ENCODE measurements around the gene SLC38A10. TPM values are rescaled to one million over a fixed set of nuclear protein-coding genes. Genes with fewer than 3 reads are reported as not detected.

The SLC38A10 gene
- total RNA-seq, 1 donor from 2014 or later: 105 TPM

DNA sequence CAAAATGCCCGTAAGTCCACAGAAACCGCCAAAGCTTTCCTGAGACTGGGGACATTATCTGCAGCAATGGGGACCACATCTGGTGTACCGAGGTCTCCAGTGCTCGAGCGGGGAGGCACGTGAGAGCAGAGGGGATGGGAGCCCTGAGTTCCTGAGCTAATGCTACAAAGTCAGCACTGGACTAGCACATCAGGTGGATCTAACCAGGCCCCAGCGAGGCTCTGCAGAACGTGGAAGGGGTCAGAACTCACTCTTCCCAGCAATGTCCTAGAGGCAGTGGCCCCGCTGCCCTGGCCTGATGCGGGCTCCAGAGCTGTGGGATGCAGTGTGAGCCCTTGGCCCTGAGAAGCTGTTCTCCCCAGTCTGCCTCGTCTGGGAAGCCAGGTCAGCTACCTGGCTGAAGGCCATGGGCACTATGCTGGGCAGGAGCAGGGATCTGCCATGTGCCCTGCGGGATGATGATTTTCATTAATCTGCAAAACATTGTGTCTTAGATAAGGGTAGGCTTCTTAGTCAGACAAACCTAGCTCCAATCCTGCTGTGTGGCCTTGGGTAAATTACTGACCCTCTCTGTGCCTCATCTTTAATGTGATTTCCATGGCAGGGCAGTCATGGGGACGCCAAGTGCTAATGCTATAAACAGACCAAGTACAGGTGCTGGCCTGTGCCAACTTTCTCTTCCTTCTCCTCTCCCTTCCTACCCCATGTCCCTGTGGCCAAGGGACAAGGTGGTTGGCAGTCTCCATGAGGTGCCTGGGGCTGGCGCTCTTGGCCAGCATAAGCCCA, 40.1 kb upstream of the SLC38A10 start:
- peaks cover 11% of the 10 kb centered on the region for H3K27me3 Mint-ChIP-seq
- no peaks in the 10 kb centered on the region for H3K4me1 Mint-ChIP-seq

DNA sequence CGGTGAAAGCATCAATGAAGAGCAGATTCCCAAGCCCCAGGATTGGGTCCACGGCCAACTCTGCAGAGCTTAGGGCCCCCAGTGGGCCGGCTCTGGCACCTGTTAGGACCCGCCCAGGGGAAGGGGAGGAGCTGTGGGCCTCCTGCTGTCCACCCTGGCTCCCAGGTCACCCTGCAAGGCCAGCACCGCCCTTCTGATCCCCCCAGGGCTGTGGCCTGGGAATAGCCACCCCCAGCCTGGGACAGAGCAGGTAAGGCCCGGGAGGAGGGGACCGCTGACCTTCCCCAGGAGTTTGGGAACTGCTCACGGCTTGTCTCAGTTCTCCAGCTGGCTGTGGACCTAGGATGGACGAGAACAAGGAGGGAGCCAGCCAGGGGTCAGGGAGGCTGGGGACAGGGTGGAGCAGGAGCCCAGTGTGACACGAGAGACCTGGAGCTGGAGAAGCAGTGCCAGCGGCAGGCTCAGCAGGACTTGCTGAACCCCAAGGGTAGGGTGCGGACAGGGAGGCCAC, 39.3 kb upstream of the SLC38A10 start:
- DNase-seq: no peak
- intact Hi-C loops (cut with micrococcal nuclease): no loop called here
- Mint-ChIP-seq H3K4me1 (no peaks in the 10 kb centered on the region), H3K36me3 (ENCODE audit: low read depth) (no peaks in the 10 kb centered on the region), H3K4me3 (no peak overlapping the region), H3K9me3 (no peaks in the 10 kb centered on the region), H3K27me3 (peaks cover 9% of the 10 kb centered on the region), H3K27ac (no peak overlapping the region)

More for the DNA sequence above, 40.1 kb upstream of the SLC38A10 start:
- Mint-ChIP-seq H3K9me3 (no peaks in the 10 kb centered on the region), H3K27ac (no peak overlapping the region), H3K4me3 (no peak overlapping the region), H3K36me3 (ENCODE audit: low read depth) (no peaks in the 10 kb centered on the region)
- intact Hi-C loops (cut with micrococcal nuclease): no loop called here
- no peak for DNase-seq

DNA sequence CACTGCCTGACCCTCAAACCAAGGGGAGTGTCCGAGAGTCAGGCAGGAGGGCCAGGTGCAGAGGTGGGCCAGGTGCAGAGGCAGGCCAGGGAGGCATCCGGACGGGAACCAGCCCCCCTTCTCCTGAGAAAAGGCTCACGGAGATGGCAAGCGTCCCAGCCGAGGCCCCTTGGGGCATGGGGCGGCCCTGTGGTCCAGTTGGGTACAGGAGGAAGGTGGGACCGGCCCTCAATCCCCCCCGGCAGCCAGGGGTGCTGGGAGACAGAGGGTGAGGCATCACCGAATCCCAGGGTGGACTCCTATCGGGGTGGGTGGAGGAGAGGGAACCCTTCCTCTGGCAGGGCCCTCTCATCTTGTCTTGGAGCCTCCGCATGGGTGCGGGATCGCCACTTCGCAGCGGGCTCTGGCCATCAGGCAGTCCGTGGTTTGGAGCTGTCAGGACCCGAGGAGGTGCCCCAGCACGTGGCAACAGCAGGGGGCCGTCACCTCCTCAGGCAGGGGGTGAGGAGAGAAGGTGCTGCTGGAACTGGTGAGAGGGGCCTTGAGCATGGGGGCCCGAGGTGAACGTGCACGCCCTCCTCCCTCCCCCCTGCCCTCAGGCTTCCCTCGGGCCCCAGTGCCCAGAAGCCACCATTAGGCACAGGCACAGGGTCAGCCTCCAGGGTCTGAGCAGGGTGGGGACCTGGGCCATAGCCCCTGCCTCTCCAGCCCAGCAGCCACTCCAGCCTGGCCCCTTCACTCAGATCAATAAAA, 38.7 kb upstream of the SLC38A10 start:
- Mint-ChIP-seq H3K27ac (no peak overlapping the region), H3K4me3 (no peak overlapping the region), H3K27me3 (peaks cover 3% of the 10 kb centered on the region), H3K9me3 (no peaks in the 10 kb centered on the region), H3K4me1 (no peaks in the 10 kb centered on the region), H3K36me3 (ENCODE audit: low read depth) (no peaks in the 10 kb centered on the region)
- no peak for DNase-seq
- intact Hi-C loops (cut with micrococcal nuclease): no loop called here

DNA sequence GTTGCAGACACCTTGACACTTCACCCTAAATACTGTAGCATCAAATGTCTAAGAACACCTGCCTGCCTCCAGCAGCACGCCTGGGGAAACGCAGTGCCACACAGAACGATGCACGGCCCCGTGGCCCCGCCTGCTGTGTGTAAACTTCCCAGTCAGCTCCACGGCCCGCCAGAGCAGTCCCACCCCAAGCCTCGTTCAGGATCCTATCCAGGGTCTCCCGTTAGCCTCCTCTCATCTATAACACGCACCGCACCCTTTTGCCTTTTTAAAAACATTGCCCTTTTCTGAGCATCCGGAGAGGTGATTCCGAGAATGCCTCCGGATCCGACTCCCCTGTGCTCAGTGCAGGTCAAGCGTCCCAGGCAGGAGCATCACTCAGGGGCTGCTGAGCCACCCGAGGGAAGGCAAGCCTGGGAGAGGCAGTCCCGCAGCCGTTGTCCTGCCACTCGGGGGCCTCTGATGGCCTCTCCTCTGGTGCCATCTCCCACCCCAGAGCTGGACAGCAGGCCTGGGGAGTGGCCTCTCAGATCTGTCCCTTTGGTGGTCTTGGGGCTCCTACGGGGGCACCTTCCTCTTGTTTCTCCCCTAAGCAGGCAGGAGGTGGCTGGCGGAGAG, 37.9 kb upstream of the SLC38A10 start:
- no peaks in the 10 kb centered on the region for H3K36me3 Mint-ChIP-seq (ENCODE audit: low read depth)
- intact Hi-C loops (cut with micrococcal nuclease): no loop called here

DNA sequence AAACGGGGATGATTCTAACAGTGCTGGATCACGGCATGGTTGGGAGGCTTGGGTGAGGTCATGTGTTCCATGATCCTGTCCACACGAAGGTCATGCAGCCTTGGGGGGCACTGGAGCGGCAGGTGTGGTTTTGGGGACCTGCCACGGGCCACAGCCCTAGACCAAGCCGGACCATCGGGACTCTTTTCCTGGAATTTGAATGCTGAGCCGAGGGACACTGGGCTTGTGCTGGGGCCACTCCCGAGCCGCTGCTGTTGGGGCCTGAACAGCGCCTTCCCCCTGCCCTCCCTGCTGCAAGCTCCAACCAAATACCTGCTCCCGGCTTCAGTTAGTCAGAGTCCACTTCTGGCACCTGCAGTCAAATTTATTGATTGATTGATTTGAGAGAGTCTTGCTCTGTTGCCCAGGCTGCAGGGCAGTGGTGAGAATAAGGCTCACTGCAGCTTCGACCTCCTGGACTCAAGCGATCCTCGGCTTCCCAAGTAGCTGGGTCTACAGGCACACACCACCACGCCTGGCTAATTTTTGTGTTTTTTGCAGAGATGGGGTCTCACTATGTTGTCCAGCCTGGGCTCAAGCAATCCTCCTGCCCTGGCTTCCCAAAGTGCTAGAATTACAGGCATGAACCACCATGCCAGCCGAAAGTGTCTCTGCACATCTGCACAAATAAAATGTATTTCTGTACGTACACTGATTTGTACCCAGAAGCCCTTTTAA, 37.2 kb upstream of the SLC38A10 start:
- intact Hi-C loops (cut with micrococcal nuclease): no loop called here
- H3K36me3 Mint-ChIP-seq (ENCODE audit: low read depth): no peaks in the 10 kb centered on the region
- DNase-seq: no peak
- no peak overlapping the region for H3K27ac Mint-ChIP-seq
- no peaks in the 10 kb centered on the region for H3K4me1 Mint-ChIP-seq
- no peaks in the 10 kb centered on the region for H3K27me3 Mint-ChIP-seq
- no peak overlapping the region for H3K4me3 Mint-ChIP-seq
- H3K9me3 Mint-ChIP-seq: no peaks in the 10 kb centered on the region

More for the DNA sequence above, 37.9 kb upstream of the SLC38A10 start:
- no peaks in the 10 kb centered on the region for H3K27me3 Mint-ChIP-seq
- no peak overlapping the region for H3K27ac Mint-ChIP-seq
- DNase-seq: no peak
- no peaks in the 10 kb centered on the region for H3K4me1 Mint-ChIP-seq
- no peaks in the 10 kb centered on the region for H3K9me3 Mint-ChIP-seq
- no peak overlapping the region for H3K4me3 Mint-ChIP-seq

DNA sequence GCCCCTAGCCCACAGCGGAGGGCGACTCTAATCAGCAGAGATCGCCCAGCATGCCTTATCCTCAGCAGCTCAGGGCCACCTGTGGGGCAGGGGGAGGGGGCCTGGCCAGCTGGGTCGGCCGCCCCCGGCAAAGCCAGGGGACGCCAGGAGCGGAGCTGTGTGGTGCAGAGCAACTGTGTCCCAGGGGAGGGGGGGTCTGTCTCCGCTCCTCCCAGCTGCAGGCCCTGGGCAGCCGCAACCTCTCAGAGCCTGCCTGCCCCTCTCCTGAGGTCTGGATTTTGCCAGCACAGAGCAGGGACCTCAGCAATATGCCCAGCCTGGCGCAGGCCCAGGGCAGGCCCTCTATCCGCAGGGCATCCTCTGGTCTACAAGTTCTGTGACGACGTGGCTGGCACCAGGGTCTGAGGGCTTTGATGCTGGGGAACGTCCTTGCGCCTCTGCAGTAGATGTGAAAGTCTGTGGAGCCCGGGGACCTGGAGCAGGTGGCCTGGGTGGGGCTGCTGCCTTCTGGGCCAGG, 36.5 kb upstream of the SLC38A10 start:
- Mint-ChIP-seq H3K4me3 (no peak overlapping the region), H3K27me3 (no peaks in the 10 kb centered on the region), H3K9me3 (no peaks in the 10 kb centered on the region), H3K4me1 (no peaks in the 10 kb centered on the region), H3K27ac (no peak overlapping the region), H3K36me3 (ENCODE audit: low read depth) (no peaks in the 10 kb centered on the region)
- DNase-seq: no peak
- intact Hi-C loops (cut with micrococcal nuclease): no loop called here

DNA sequence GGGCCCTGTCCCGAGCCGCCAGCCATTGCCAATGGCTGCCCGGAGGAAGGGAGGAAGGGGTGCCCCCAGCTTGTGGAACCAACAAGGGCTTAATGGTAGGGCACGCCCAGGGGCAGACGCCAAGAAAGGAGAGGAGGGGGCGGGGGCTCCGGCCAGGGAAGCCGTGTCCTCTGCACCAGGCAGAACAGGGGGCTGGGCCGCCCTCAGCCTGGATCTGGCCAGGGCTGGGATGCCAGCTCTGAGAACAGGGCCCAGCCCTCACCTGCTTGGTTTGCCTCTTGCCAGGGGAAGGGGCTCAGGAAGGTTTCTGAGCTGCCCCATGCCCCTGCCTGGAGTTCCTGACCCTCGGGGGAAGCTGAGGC, 35.8 kb upstream of the SLC38A10 start:
- no peak overlapping the region for H3K4me3 Mint-ChIP-seq
- H3K36me3 Mint-ChIP-seq (ENCODE audit: low read depth): no peaks in the 10 kb centered on the region
- no peaks in the 10 kb centered on the region for H3K4me1 Mint-ChIP-seq
- no peak for DNase-seq
- intact Hi-C loops (cut with micrococcal nuclease): no loop called here
- H3K9me3 Mint-ChIP-seq: no peaks in the 10 kb centered on the region
- no peaks in the 10 kb centered on the region for H3K27me3 Mint-ChIP-seq
- H3K27ac Mint-ChIP-seq: no peak overlapping the region

DNA sequence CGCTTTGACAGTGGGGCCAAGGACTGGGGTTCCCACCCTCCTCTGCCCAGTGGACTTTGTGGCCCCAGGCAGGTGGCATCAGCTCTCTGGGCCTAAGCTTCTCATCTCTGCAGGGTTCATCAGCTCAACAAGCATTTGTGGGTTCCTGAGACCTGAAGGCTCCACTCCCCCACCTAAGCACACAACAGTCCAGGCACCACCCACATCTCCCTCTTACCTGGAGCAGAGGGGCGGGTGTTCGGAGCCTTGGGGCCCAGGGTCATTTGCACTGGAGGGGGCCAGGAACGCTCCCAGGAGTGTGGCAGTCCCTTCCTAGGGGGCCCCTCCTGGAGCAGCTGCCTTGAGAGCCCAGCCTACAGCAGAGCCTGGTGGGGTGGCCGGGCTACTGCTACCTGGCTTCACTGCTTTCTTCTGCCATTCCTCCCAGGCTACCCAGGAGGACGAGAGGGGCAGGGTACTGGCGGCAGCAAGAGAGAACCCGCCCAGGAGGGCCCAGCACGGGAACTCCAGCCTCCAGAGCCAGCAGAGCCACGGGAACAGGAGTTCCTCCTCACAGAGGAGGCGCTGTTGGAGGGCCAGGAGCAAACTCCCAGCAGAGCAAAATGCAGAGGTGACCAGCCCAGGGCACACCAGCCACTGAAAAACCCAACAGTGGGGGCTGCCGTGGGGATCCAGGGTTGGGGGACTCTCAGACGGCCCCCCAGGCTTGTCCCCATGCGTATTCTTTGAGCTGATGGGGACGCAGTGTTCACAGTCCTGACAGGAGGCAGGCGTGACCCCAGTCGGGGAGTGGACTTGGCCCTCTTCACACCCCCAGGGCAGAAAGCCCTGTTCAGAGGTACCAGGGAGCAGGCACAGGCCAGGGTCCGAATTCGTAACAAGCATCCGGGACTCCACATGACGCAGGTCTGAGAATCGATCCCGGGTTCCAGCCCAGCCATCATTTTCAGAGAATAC, 35.1 kb upstream of the SLC38A10 start:
- Mint-ChIP-seq H3K4me3 (no peak overlapping the region), H3K9me3 (no peaks in the 10 kb centered on the region), H3K36me3 (ENCODE audit: low read depth) (no peaks in the 10 kb centered on the region), H3K4me1 (no peaks in the 10 kb centered on the region), H3K27ac (no peak overlapping the region), H3K27me3 (no peaks in the 10 kb centered on the region)
- intact Hi-C loops (cut with micrococcal nuclease): loop anchor here (10.0 kb wide), 1 partner anchor 75 kb away; no protein-coding TSS in a partner anchor
- no peak for DNase-seq

DNA sequence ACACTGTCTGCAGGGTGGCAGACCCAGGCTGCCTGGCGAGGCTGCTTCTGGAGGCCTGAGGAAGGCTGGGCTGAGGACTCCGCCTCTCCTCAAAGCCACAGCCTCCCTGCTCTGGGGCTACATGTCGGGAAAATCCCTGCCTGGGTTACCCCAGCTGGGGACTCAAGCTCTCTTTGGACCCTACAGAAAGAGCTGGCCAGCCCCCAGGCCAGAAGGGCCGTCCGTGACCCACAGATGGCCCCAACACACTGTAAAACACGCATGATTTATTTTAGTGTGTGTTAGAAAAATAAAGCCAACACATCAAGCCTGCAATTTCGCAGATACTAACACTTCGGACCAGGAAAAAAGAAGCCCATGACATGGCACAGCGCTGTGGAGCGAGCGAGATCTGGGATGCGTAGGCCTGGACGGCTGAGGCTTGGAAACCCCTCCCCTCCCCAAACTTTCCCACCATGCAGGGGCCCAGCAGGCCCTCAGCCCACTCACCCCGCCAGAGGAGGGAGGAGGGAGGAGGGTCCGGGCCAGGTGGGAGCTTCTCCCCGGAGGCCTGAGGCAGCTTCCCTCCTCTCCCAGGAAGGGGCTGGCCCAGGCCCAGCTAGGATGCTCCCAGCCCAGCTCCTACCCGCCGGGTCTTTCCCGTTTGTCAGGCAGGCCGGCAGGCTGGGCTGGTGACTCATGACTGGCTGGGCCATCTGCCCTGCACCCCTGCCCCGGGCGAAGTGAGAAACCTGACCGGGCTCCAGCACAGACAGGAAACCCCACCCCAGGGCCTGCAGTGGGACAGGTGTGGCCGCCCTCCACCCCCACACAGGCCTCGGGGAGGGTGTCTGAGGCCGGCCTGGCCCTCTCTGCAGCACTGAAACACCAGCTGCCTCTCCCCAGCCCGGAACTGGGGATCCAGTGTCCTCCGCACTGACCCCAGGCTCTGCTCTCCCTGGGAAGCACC, 34.1 kb upstream of the SLC38A10 start:
- Mint-ChIP-seq H3K36me3 (ENCODE audit: low read depth) (no peaks in the 10 kb centered on the region), H3K9me3 (no peaks in the 10 kb centered on the region), H3K27me3 (no peaks in the 10 kb centered on the region), H3K27ac (no peak overlapping the region), H3K4me3 (no peak overlapping the region), H3K4me1 (no peaks in the 10 kb centered on the region)
- intact Hi-C loops (cut with micrococcal nuclease): loop anchor here (10.0 kb wide), 1 partner anchor 74 kb away; no protein-coding TSS in a partner anchor
- DNase-seq: no peak

DNA sequence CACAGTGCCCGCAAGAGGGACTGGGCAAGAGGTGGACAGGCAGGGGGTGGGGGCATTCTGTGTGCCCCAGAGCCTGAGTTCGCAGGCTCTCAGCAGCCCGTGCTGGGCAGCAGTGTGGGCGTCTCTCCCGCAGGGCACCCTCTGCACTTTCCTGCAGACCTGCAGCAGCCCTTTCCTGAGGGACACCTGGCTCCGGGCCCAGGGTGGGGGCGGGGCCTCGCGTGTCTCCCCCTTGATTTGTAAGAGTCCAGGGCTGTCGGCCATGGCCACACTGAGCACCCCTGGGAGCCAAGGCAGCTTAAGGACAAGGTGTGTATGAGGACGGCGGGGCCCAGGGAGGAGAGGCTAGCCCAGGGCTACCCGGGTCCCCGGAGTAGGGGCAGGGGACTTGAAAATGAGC, 33.4 kb upstream of the SLC38A10 start:
- no peak for DNase-seq
- intact Hi-C loops (cut with micrococcal nuclease): loop anchor here (10.0 kb wide), 1 partner anchor 74 kb away; no protein-coding TSS in a partner anchor
- Mint-ChIP-seq H3K27me3 (no peaks in the 10 kb centered on the region), H3K36me3 (ENCODE audit: low read depth) (no peaks in the 10 kb centered on the region), H3K27ac (no peak overlapping the region), H3K4me1 (no peaks in the 10 kb centered on the region), H3K9me3 (no peaks in the 10 kb centered on the region), H3K4me3 (no peak overlapping the region)

DNA sequence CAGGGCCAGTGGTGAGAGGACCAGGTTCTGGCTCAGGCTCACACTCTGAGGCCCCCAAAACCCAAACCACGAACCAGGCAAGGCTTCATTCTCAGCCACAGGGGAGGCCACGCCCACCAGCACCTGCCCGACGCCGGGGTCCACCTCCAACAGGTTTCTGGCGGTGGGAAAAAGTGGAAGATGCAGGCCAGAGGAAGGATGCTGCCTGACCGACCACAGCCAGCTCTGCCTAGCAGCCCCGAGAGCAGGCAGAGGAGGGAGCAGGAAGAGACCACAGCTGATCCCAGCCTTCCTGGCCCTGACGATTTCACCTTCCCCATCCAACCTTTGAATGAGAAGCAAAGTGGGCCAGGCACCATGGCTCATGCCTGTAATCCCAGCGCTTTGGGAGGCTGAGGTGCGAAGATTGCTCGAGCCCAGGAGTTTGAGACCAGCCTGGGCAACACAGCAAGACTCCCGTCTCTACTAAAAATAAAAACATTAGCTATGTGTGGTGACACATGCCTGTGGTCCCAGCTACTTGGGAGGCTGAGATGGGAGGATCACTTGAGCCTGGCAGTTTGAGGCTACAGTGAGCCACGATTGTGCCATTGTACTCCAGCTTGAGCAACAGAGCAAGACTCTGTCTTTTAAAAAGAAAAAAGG, 30.7 kb upstream of the SLC38A10 start:
- intact Hi-C loops (cut with micrococcal nuclease): loop anchor here (10.0 kb wide), 1 partner anchor 71 kb away; no protein-coding TSS in a partner anchor
- Mint-ChIP-seq H3K27ac (no peak overlapping the region), H3K4me1 (no peaks in the 10 kb centered on the region), H3K9me3 (no peaks in the 10 kb centered on the region), H3K36me3 (ENCODE audit: low read depth) (no peaks in the 10 kb centered on the region), H3K4me3 (no peak overlapping the region), H3K27me3 (no peaks in the 10 kb centered on the region)
- no peak for DNase-seq

All from activated CD4-positive, alpha-beta T cell treated with anti-CD3 and anti-CD28 coated beads, Interleukin-2, amount 10 ng/mL, durations not matched to agents 24 days and 14 days (primary cell).